Measurements from ENCODE around the gene TTYH1. TPM values are rescaled to one million over a fixed set of nuclear protein-coding genes. Genes with fewer than 3 reads are reported as not detected.

The TTYH1 gene
- total RNA-seq, 1 experiment from 2014 or later: not detected

DNA sequence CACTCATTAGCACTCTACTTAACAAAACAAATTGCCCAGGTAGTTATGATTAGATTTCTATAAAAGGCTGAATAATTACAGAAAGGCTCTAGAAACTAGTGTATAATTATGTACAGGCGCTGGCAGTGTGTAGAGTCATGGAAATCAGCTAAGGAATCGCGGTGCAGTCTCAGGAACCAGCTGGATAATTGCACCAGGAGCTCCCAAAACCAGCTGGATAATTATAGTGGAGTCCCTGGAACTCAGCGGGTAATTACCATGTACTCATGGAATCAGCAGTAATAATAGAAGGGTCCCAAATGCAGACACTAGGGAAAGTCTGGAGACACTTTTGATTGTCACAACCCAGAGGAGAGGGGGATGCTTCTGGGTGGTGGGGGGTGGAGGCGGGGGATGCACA, 23.2 kb upstream of the TTYH1 start:
- no peak for DNase-seq (ENCODE audit: low read depth)

DNA sequence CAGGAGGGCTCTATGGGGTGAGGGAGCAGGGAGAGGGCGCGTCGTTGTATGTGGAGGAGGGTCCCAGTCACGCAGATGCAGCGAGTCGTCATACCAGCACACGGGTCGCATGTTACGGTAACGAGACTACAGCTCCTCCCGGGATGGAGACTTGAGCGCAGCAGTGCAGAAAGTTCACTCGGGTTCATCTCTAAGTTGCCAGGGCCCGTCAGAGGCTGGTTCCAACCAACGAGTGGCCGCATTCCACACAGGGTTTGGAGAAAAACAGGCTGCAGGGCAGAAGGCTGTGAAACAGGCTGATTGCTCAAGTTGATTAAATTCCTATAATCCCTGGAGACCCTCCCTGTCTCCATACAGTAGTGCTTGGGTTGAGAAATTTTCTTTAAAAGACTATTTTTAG, 21.9 kb upstream of the TTYH1 start:
- no peak for DNase-seq (ENCODE audit: low read depth)

DNA sequence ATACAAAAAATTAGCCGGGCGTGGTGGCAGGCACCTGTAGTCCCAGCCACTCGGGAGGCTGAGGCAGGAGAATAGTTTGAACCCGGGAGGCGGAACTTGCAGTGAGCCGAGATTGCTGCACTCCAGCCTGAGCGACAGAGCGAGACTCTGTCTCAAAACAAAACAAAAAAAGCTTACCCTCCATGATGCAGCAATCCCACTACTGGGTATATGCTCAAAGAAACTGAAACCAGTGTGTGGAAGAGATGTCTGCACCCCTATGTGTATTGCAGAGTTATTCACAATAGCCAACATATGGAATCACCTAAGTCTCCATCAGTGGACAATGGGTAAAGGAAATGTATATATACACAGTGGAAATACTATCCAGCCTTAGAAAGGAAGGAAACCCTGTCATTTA, 19.6 kb upstream of the TTYH1 start:
- no peak for DNase-seq (ENCODE audit: low read depth)

DNA sequence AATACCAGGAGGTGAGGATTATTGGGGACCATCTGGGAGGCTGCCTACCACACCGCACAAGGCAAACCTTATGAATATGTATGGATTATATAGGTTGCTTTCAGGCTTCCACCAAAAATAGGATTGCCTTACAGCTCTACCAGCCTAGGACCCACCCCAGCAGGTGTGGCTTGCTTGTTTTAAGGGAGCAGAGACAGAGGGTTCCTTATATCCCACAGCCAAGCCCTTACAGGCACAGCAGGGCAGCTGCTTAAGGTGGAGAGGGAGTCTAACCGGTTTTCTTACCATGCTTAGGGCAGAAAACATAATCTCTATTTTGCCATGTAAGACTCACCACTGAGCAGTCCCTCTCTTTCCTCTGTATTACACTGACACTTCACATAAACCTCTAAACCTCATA, 16.1 kb upstream of the TTYH1 start:
- no peak for DNase-seq (ENCODE audit: low read depth)

DNA sequence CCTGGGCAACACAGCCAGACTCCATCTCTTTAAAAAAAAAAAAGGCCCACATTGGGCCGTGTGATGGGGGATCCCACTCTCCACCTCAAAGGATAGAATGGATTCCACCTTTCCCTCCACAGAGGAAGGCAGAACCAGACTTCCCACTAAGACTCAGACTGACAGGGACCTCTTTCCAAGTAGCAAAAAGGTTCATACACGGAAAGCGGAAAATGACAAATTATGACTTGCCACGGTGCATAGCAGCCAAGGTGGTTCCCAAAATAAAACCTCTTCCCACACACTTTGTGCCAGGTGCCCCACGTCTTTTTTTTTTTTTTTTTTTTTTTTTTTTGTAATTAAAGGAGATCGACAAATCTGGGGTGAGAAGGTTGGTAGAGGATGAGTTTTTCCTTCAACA, 14.4 kb upstream of the TTYH1 start:
- DNase-seq (ENCODE audit: low read depth): no peak

DNA sequence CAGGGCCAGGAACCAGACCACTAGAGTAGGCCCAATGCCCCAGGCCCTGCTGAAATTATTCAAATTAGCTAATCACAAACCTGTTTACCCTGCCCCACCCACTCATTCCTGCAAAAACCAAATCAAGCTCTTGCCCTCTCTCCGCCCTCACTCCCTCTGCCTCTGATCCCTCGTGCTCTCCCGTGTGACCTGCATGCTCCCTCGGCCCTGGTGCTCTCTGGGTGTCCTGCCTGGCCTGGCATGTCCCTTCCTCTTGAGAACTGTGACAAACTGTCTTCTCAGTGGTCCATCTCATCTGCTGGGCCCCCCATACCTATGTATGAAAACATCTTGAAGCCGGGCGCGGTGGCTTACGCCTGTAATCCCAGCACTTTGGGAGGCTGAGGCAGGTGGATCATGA, 12.2 kb upstream of the TTYH1 start:
- no peak for DNase-seq (ENCODE audit: low read depth)

DNA sequence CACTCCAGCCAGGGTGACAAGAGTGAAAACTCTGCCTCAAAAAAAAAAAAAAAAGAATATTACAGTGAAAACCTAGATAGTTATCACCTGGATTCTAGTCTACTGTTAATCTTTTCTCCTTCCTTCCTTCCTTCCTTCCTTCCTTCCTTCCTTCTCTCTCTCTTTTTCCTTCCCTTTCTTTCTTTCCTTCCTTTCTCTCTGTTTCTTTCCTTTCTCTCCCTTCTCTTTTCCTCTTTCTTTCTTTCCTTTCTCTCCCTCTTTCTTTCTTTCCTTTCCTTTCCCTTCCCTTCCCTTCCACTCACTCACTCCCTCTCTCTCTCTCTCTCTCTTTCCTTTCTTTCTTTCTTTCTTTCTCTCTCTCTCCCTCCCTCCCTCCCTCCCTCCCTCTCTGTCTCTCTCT, 9.6 kb upstream of the TTYH1 start:
- no peak for DNase-seq (ENCODE audit: low read depth)

DNA sequence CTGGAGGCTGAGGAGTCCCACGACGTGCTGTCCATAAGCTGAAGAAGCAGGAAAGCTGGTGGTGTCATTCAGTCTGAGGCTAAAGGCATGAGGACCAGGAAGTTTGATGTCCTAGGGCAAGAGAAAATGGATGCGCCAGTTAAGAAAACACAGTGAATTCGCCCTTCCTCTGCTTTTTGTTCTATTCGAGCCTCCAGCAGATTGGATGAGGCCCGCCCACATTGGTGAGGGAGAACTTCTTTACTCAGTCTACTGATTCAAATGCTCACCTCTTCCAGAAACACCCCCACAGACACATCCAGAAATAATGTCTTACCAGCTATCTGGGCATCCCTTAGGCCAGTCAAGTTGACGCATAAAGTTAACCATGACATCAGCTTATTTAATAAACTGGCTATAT, 7.5 kb upstream of the TTYH1 start:
- no peak for DNase-seq (ENCODE audit: low read depth)

DNA sequence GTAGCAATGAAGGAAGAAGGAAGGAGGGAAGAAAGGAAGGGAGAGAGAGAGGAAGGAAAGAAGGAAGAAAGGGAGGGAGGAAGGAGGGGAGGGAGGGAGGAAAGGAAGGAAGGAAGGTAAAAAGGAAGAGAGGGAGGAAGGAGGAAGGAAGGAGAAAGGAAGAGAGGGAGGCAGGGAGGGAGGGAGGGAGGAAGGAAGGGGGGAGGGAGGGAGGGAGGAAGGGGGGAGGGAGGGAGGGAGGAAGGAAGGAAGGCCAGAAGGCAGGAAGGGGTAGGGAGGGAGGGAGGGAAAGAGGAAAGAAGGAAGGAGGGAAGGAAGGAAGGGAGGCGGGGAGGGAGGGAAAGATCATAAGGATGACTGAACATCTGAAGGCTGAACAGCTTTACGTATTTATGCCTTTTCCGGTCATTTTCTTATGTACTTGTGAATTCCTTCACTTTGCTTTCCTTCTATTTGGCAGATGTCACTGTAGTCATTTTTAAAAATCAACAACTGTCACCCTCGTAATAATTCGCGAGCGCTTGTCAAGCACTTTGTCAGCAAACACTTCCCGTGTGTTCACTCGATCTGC, 6.7 kb upstream of the TTYH1 start:
- no peak for DNase-seq (ENCODE audit: low read depth)

DNA sequence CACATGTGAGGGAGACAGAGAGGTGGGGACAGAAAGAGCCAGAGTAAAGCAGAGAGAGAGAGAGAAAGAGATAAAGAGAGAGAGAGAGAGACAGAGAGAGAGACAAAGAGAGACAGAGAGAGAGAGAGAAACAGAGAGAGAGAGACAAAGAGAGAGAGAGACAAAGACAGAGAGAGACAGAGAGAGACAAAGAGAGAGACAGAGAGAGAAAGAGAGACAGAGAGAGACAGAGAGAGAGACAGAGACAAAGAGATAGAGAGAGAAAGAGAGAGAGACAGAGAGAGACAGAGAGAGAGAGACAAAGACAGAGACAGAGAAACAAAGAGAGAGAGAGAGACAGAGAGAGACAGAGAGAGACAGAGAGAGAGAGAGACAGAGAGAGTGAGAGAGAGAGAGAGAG, 4.2 kb upstream of the TTYH1 start:
- DNase-seq (ENCODE audit: low read depth): no peak

DNA sequence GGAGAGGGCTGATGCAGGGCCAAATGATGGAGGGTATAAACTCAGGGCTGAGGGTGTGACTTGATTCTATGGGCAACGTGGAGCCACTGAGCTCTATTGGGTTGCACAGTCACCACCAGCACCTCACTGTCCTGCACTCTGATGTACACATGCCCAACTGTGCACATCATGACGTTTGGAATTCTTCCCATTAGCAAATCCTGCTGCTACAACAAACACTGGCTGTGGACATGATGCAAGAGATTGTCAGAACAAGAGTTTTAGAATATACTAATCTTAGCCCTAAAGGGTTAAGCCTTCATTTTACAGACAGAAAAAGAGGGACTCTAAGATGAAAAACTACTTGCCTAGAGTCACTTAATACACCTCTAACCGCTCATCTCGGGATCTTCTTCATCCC, 2.4 kb upstream of the TTYH1 start:
- no peak for DNase-seq (ENCODE audit: low read depth)

DNA sequence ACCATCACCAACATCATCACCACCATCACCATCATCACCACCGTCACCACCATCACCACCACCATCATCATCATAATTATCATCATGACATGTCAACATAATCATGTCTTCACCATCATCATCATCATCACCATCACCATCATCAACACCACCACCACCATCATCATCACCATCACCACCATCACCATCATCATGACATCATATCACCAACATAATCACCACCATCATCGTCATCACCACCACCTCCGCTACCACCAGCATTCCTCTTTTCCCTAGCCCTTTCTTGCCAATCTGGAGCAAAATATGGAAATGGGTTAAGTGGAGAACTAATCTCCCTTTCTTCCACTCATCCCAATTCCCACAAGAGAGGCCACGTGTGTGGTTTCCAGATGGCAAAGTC, 1.1 kb upstream of the TTYH1 start:
- DNase-seq (ENCODE audit: low read depth): no peak

DNA sequence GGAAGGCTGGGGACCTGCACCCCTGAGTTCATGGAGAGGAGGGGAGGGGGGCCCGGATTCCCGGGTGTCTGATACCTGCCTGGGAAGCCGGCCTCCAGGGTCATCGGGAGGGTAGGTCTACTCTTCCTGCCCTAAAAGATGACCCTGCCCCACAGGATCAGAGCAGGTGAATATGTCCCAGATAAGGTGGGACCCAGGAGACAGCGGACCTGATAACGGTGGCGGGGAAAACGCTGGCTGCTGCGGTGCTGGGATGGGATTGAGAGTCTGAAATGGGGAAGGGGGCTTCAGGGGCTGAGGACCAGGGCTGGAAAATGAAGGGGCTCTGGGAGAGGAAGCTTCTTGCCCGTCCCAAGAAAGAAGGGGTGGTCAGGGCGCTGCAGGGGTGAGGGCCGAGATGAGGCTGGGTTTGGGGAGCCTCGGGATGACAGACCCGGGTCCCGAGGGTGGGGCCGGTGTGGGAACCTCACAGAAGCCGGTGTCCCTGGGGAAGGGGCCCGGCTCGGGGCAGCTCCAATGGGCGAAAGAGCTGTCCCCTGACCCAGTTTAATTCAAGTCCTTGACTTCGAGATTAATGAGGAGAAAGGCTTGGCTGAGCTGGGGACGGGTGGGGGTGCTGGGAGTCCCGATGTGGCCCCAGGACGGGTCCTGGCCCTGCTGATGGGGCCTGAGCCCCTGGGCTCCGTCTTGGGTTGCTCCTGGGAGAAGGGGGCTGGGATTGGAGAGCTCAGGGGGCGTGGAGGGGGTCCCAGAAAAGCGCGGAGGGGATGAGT, 823 bp downstream of the TTYH1 start:
- no peak for DNase-seq (ENCODE audit: low read depth)

DNA sequence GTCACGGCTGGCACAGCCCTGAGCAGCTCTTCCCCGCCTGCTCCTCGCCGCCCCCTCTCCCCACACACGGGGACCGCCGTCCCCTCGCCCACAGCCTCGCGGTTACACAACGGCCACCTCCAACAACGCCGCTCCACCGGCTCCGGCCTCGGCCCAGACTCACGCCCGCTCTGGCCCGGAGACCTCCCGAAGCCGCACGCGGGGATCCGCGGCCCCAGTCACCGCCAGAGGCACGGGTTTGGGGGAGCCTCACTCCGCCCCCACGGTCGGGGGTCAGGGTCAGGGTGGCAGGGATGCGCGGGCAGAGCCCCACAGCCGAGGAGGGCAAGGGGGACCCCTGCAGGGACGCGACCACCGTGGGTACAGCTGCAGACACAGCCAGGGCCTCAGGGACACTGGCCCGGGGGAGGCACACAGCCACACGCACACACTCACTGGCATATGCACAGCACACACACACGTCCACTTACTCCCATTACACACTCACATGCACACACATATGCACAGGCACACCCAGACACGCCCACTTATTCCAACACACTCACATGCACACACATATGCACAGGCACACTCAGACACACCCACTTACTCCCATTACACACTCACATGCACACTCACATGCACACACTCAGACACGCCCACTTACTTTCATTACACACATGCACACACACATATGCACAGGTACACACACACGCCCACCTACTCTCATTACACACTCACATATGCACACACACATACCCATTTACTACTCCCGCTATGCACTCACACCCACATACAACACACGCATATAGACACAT, 1.6 kb downstream of the TTYH1 start:
- no peak for DNase-seq (ENCODE audit: low read depth)

DNA sequence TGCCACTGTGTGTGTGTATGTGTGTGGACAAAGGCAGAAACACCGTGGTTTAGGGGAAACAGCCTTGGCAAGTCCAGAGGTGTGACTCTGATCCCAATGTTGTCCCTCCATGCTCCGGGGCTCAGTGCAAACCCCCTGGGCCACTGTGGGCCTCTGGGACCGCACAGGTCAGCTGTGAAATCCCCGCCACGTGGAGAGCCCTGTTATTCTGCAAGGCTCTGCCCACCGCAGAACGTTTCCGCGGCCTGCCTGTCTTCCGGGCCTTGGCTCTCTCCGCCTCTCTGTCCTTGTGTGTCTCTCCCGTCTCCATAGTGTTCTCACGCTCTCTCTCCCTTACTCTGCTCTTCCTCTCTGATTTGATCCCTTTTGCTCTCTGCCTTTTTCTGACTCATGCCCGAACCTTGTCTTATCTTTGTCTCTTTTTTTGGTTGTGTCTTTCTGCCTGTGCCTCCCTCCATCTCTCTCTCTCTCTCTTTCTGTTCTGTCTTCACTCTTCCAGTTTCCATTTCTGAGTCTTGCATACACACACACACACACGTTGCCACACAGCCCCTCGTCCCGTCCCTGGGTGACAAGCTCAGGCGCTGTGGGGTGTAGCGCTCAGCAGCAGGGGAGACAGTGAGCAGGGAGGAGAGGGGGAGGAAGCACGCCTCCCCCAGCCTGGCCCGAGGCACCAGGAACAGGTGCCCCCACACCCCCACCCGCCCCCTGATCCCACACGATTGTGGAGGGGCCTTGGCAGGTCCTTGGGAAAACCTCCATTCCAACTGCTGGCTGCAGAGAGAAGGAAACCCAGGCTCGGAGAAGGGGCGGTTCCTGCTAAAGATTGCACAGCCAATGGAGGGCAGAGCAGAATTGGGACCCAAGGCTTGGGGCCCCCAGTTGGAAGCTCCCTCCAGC, 3.0 kb downstream of the TTYH1 start:
- peak; percentile 12 for DNase-seq (ENCODE audit: low read depth)

DNA sequence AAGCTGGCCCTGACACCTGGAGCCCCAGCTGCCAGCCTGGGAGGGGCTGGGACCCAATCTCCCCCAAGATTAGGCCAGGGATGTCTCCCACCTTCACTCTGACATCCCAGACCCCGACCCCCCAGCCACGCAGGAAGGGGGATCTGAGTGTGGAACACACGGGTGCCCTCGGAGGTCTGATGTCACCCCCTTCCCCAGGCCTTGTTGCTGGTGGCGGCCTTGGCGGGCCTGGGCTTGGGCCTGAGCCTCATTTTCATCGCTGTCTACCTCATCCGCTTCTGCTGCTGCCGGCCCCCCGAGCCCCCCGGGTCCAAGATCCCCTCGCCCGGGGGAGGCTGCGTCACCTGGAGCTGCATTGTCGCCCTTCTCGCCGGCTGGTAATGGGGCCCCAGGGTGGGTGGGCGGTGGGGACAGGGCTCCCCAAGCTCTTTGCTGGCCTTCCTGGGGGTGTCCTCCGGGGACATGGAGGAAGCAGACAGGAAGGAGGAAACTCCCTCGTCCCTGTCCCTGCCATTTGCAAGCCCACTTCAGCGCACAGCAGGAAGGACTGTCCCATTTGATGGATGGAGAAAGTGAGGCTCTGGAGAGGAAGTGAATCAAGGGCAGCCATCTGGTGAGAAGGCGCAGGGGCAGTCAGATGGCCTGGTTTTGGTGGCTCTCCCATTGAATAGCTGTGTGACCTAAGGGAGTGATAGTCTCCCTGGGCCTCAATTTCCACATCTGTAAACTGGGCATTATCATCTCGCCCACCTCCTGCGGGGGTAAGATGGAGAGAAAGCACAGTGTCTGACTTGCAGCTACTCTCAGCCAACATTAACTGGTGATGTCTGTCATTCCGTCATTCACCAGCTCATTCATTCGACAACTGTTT, 3.9 kb downstream of the TTYH1 start:
- DNase-seq (ENCODE audit: low read depth): no peak

DNA sequence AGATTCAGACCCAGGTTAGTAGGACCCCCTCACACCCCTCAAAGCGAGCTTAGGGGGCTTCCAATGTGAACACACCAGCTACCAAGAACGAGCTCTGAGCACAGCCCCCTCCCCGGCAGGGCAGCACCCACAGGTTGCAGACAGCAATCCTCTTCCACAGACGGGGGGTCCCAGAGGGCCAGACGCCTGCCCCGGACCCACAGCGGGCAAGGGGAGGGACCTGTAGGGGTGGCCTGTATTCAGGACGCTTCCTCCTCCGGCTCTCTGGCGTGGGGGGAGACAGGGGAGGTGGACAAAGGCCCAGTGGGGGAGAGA, 4.8 kb downstream of the TTYH1 start:
- DNase-seq (ENCODE audit: low read depth): no peak

DNA sequence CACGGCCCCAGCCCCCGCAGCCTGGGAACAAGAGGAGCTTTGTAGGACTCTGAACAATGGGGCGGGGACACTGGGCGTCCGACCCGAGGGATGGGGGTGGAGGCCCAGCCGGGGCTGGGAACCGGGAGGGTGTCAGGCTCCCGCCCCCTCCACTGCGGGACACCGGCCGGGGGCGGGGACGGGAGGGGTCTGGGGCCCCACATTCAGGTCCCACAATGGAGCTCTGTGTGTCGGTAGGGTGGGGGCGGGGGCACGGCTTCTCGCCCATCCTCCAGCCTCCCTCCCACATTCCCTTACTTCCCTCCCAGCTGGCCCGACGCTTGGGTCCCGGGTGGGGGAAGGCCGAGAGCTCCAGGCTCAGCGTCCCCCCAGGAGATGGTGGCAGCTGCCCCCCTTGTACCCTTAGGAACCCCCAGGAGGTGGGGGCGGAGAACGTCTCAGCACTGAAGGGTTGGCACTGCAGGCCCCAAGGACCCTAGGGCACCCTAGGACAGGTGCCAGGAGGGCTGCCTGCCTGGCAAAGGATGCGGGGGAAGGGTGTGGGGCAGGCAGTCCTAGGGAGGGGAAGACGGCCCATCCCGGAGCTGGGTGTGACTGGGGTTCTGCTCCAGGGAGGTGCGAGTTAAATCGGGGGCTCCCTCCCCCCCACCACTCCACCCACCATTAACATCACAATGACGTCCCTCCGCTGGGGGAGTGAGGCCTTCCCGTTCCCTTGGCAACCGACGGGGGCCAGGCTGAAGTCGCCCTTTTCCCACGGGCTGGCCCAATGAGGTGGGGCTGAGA, 5.3 kb downstream of the TTYH1 start:
- DNase-seq (ENCODE audit: low read depth): no peak

DNA sequence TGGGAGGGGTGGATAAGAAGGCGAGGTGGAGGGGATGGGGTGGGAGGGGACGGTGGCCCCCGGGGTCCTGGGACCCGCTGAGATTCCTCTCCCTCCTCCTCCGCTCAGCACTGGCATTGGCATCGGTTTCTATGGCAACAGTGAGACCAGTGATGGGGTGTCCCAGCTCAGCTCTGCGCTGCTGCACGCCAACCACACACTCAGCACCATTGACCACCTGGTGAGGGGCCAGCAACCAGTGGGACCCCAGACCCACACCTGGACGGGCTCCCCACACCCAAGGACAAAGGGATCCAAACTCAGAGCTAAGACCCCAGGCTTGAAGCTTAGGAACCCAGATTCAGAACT, 5.9 kb downstream of the TTYH1 start:
- DNase-seq (ENCODE audit: low read depth): no peak

DNA sequence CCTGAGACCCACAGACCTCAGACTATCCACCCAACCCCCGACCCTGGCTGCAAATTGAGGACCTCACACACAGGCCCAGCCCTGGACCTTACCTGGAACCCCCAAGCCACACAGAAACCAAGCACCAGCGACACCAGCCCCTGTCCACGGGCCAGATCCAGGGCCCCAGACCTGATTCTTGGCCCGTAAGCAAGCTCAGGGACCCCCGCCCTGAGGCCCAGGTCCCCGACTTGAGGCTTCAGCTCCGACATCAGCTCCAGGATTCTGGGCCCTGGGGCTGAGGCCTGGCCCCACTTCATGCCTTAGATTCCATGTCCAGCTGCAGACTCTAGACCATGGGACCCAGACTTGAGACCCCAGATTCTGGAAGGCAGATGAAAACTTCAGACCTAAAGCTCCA, 6.3 kb downstream of the TTYH1 start:
- DNase-seq (ENCODE audit: low read depth): no peak
